ENCODE data around the gene LIN28A. TPM values are rescaled to one million over a fixed set of nuclear protein-coding genes. Genes with fewer than 3 reads are reported as not detected.
"Not testable (repeated sequence)": the region's sequence is repeated elsewhere in the genome, so short reads cannot be mapped to it uniquely, and the experiment has no call there.

The LIN28A gene
- 863 and 868 TPM in 2 replicates for total RNA-seq (2014; rRNA removed; shearing (Covaris generic))

GRCh38 chr1:26410706-26411623 is at the start of gene LIN28A:
Gene LIN28A, plus strand, starts transcription at chr1:26410817. Its CDS starts 75 bp downstream, at chr1:26410892.
- Histone ChIP-seq H3K36me3 (replicated peaks; ENCODE audit: control insufficient read depth, insufficient read depth, low read length) (peaks cover 26% of the 10 kb centered on the region), H3K4me3 (ENCODE audit: insufficient read depth, low read depth, low read length) (peak within 1 kb of the TSS; percentile 100), H3K27me3 (ENCODE audit: control insufficient read depth, insufficient read depth, low read length) (no peaks in the 10 kb centered on the region)
- peak; percentile 51 for DNase-seq

- Histone ChIP-seq H3K36me3 (replicated peaks; ENCODE audit: control insufficient read depth, insufficient read depth, low read length) (no peaks in the 10 kb centered on the region), H3K27me3 (ENCODE audit: control insufficient read depth, insufficient read depth, low read length) (peaks cover 21% of the 10 kb centered on the region), H3K4me3 (ENCODE audit: insufficient read depth, low read depth, low read length) (no peak overlapping the region)
- DNase-seq, result peak; percentile 54
These were observed 49.0 kb upstream of the LIN28A start for GRCh38 chr1:26361605-26362122.

- H3K36me3 ChIP-seq (replicated peaks; ENCODE audit: control insufficient read depth, insufficient read depth, low read length), result no peaks in the 10 kb centered on the region
- peak; percentile 4 for DNase-seq
- H3K4me3 ChIP-seq (ENCODE audit: insufficient read depth, low read depth, low read length), result no peak overlapping the region
- H3K27me3 ChIP-seq (ENCODE audit: control insufficient read depth, insufficient read depth, low read length), result peaks cover 21% of the 10 kb centered on the region
These were observed 48.3 kb upstream of the LIN28A start for GRCh38 chr1:26362331-26362730.

GRCh38 chr1:26363549-26364448 is 46.8 kb upstream of the LIN28A start:
- Histone ChIP-seq H3K4me3 (ENCODE audit: insufficient read depth, low read depth, low read length) (no peak overlapping the region), H3K36me3 (replicated peaks; ENCODE audit: control insufficient read depth, insufficient read depth, low read length) (no peaks in the 10 kb centered on the region), H3K27me3 (ENCODE audit: control insufficient read depth, insufficient read depth, low read length) (peaks cover 21% of the 10 kb centered on the region)
- peak; percentile 91 for DNase-seq

- DNase-seq, result peak; percentile 23
- peaks cover 16% of the 10 kb centered on the region for H3K27me3 ChIP-seq (ENCODE audit: control insufficient read depth, insufficient read depth, low read length)
These were observed 45.7 kb upstream of the LIN28A start for GRCh38 chr1:26364956-26365355.

GRCh38 chr1:26367441-26367840 is 43.2 kb upstream of the LIN28A start:
- DNase-seq, result peak; percentile 27
- peaks cover 5% of the 10 kb centered on the region; the same call in 1 of the 2 replicates for H3K27me3 ChIP-seq (ENCODE audit: control insufficient read depth, insufficient read depth, low read length)
- no peak overlapping the region for H3K4me3 ChIP-seq (ENCODE audit: insufficient read depth, low read depth, low read length)
- no peaks in the 10 kb centered on the region for H3K36me3 ChIP-seq (replicated peaks; ENCODE audit: control insufficient read depth, insufficient read depth, low read length)

More at GRCh38 chr1:26364956-26365355, 45.7 kb upstream of the LIN28A start:
- Histone ChIP-seq H3K4me3 (ENCODE audit: insufficient read depth, low read depth, low read length) (no peak overlapping the region), H3K36me3 (replicated peaks; ENCODE audit: control insufficient read depth, insufficient read depth, low read length) (no peaks in the 10 kb centered on the region)

GRCh38 chr1:26368006-26368405 is 42.6 kb upstream of the LIN28A start:
- Histone ChIP-seq H3K27me3 (ENCODE audit: control insufficient read depth, insufficient read depth, low read length) (peaks cover 5% of the 10 kb centered on the region; the same call in 1 of the 2 replicates), H3K36me3 (replicated peaks; ENCODE audit: control insufficient read depth, insufficient read depth, low read length) (no peaks in the 10 kb centered on the region), H3K4me3 (ENCODE audit: insufficient read depth, low read depth, low read length) (no peak overlapping the region)
- DNase-seq, result peak; percentile 23

- DNase-seq, result no peak
- Histone ChIP-seq H3K36me3 (replicated peaks; ENCODE audit: control insufficient read depth, insufficient read depth, low read length) (no peaks in the 10 kb centered on the region), H3K4me3 (ENCODE audit: insufficient read depth, low read depth, low read length) (no peak overlapping the region), H3K27me3 (ENCODE audit: control insufficient read depth, insufficient read depth, low read length) (peaks cover 5% of the 10 kb centered on the region; the same call in 1 of the 2 replicates)
These were observed 42.1 kb upstream of the LIN28A start for GRCh38 chr1:26368486-26368885.

- no peaks in the 10 kb centered on the region for H3K27me3 ChIP-seq (ENCODE audit: control insufficient read depth, insufficient read depth, low read length)
- no peak for DNase-seq
- H3K36me3 ChIP-seq (replicated peaks; ENCODE audit: control insufficient read depth, insufficient read depth, low read length), result no peaks in the 10 kb centered on the region
- H3K4me3 ChIP-seq (ENCODE audit: insufficient read depth, low read depth, low read length), result no peak overlapping the region
These were observed 39.8 kb upstream of the LIN28A start for GRCh38 chr1:26370591-26371382.

GRCh38 chr1:26372039-26372438 is 38.6 kb upstream of the LIN28A start:
- H3K36me3 ChIP-seq (replicated peaks; ENCODE audit: control insufficient read depth, insufficient read depth, low read length), result no peaks in the 10 kb centered on the region
- no peak for DNase-seq
- H3K4me3 ChIP-seq (ENCODE audit: insufficient read depth, low read depth, low read length), result no peak overlapping the region
- no peaks in the 10 kb centered on the region for H3K27me3 ChIP-seq (ENCODE audit: control insufficient read depth, insufficient read depth, low read length)

- not testable (repeated sequence) for H3K4me3 ChIP-seq (ENCODE audit: insufficient read depth, low read depth, low read length); DNase-seq; H3K27me3 ChIP-seq (ENCODE audit: control insufficient read depth, insufficient read depth, low read length); H3K36me3 ChIP-seq (replicated peaks; ENCODE audit: control insufficient read depth, insufficient read depth, low read length)
These were observed 38.0 kb upstream of the LIN28A start, which contains the start of gene ZNF683 for GRCh38 chr1:26372611-26373010. Gene ZNF683, minus strand, starts transcription at chr1:26372750. Its CDS starts 4,179 bp downstream, at chr1:26368571.

GRCh38 chr1:26373281-26373680 is 37.3 kb upstream of the LIN28A start:
- H3K4me3 ChIP-seq (ENCODE audit: insufficient read depth, low read depth, low read length), result no peak overlapping the region
- H3K27me3 ChIP-seq (ENCODE audit: control insufficient read depth, insufficient read depth, low read length), result no peaks in the 10 kb centered on the region
- no peak for DNase-seq
- no peaks in the 10 kb centered on the region for H3K36me3 ChIP-seq (replicated peaks; ENCODE audit: control insufficient read depth, insufficient read depth, low read length)

GRCh38 chr1:26373789-26374188 is 36.8 kb upstream of the LIN28A start:
- Histone ChIP-seq H3K4me3 (ENCODE audit: insufficient read depth, low read depth, low read length) (no peak overlapping the region), H3K36me3 (replicated peaks; ENCODE audit: control insufficient read depth, insufficient read depth, low read length) (no peaks in the 10 kb centered on the region), H3K27me3 (ENCODE audit: control insufficient read depth, insufficient read depth, low read length) (no peaks in the 10 kb centered on the region)
- no peak for DNase-seq

GRCh38 chr1:26374361-26374760 is 36.3 kb upstream of the LIN28A start:
- not testable (repeated sequence) for H3K27me3 ChIP-seq (ENCODE audit: control insufficient read depth, insufficient read depth, low read length); H3K36me3 ChIP-seq (replicated peaks; ENCODE audit: control insufficient read depth, insufficient read depth, low read length); H3K4me3 ChIP-seq (ENCODE audit: insufficient read depth, low read depth, low read length); DNase-seq

Measured in H7 (cell line).